Astrocyte of the cerebellum (primary cell): ENCODE measurements around the gene DNAJC1.

Source experiments
- DNase-seq: peaks from one replicate; pipeline ENCODE4 v3.0.0-alpha.2; 2011; ENCODE audit warnings: low read depth
- H3K4me3 ChIP-seq: 2 replicates; pipeline ENCODE4 v1.5.1; 2011; ENCODE audit warnings: mild to moderate bottlenecking, low read depth, low read length, moderate library complexity
- in situ Hi-C: cut with HindIII; loops from 2 replicates; pipeline ENCODE4 v1.10.0; 2017; ENCODE audit warnings: low sequenced_read_pairs
- TF ChIP-seq, protein P1 (sequence below): IDR thresholded peaks from 2 replicates; pipeline ENCODE4 v1.5.1; 2012; ENCODE audit warnings: low read length, low read depth, moderate library complexity, mild to moderate bottlenecking; ENCODE audit errors: missing control alignments

Gene DNAJC1

DNA sequence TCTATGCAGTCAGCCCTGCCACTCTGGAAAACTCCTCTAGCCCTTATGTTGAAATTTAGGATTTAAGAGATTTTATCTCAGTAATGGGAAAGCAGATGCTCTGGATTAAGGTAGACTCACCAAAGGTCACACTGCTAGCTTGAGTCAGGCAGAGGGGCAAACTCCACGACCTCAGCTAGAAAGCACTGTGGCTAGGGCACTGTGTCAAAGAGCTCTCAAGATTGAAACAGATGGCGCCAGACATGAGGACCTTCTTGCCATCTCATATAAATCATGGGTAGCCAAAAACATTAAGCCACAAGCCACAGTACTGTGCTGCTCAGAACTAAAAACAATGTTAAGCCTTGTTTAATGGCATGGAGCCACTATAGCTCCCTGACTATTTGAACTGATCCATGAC is 188.7 kb downstream of the DNAJC1 start:
- TF ChIP-seq, protein P1, sequence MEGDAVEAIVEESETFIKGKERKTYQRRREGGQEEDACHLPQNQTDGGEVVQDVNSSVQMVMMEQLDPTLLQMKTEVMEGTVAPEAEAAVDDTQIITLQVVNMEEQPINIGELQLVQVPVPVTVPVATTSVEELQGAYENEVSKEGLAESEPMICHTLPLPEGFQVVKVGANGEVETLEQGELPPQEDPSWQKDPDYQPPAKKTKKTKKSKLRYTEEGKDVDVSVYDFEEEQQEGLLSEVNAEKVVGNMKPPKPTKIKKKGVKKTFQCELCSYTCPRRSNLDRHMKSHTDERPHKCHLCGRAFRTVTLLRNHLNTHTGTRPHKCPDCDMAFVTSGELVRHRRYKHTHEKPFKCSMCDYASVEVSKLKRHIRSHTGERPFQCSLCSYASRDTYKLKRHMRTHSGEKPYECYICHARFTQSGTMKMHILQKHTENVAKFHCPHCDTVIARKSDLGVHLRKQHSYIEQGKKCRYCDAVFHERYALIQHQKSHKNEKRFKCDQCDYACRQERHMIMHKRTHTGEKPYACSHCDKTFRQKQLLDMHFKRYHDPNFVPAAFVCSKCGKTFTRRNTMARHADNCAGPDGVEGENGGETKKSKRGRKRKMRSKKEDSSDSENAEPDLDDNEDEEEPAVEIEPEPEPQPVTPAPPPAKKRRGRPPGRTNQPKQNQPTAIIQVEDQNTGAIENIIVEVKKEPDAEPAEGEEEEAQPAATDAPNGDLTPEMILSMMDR, result no peak
- no peak for DNase-seq
- H3K4me3 ChIP-seq, result no peak overlapping the region
- in situ Hi-C loops, result no loop called here

- TF ChIP-seq, protein P1, result no peak
- H3K4me3 ChIP-seq, result no peak overlapping the region
- in situ Hi-C loops, result no loop called here
- DNase-seq, result no peak
Observed at GRCh38 chr10:21813946-21814345, 189.6 kb downstream of the DNAJC1 start.

DNA sequence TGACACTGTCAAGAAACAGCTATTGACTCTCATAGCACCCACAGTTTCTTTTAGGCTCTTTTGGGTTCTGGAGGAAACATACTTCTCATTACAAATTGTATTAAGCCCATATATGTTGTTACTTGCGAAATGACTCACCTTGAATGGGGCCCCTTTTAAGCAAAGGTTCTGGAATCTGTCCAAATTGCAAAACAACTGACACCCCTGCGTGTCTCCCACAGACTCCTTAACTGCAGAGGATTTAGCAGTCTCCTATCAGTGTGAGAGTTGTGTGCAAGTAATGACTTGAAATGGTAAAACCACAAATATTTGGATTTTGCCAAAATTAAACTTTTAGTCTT is 192.3 kb downstream of the DNAJC1 start:
- no peak overlapping the region for H3K4me3 ChIP-seq
- TF ChIP-seq, protein P1, result no peak
- DNase-seq, result no peak
- in situ Hi-C loops, result no loop called here

DNA sequence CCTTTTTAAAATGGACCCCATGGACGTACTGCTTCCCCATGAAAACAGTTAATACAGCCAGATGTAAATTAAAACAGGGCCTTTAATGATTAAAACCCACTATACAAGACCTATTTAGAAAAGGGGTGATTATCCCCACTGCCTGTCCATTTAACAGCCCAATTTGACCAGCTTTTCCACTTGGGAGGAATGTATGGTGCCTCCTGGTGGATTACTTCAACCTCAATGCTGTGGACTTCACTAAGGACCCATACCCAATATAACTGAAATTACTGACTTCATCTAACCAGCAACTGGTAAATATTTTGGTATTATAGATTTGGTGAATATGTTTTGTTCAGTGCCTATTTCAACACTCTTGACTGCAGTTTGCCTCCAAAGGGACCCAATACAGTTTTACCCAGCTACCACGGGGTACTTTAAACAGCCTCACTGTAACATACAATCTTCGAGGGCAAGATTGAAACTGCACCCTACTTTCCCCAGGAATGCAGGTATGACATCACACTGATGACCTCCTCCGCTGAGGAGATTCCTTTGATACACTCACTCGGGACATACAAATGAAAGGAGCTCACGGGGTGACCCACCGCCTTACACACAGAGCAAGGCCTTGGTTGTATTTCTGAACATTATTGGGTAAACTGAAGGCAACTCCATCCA is 192.8 kb downstream of the DNAJC1 start:
- DNase-seq, result no peak
- no peak overlapping the region for H3K4me3 ChIP-seq
- in situ Hi-C loops, result no loop called here
- TF ChIP-seq, protein P1, result no peak

DNA sequence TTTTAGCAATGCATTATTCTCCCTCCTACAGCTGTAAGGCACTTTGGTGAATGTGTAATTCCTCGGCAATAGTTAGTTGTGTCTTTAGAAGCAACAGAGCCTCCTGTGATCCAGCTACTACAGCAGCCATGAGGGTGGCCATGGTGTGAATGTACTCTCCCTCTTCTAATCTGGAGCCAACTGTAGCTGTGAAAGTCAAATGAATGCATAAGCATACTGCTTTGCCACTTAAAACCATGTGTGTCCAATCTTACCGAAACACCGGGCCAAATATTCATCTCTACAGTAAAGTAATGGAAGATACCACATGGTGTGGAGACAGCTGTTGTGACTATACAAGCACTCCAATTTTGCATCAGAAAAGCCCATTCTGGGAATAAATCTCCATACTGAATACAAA is 195.0 kb downstream of the DNAJC1 start:
- no peak for DNase-seq
- TF ChIP-seq, protein P1, result no peak
- no peak overlapping the region for H3K4me3 ChIP-seq
- in situ Hi-C loops, result no loop called here

DNA sequence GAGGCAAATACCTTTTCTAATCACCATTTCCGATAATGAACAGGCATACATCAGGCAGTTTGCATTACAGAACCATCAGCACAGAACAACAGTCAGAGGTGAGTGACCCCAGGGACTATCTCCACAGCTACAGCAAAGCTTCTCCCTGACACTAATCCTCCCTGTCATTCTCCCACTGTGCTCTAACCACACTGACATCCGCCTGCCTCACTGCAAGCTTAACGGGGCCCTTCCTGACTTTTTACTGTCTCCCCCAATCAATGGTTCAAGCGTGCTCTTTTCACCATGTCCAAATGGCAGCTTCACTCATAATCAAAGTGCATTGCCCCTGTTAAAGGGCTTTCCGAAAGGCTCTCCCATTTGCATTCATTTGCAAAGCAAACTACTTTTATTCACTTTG is 196.3 kb downstream of the DNAJC1 start:
- no peak overlapping the region for H3K4me3 ChIP-seq
- TF ChIP-seq, protein P1, result no peak
- in situ Hi-C loops, result no loop called here
- no peak for DNase-seq

DNA sequence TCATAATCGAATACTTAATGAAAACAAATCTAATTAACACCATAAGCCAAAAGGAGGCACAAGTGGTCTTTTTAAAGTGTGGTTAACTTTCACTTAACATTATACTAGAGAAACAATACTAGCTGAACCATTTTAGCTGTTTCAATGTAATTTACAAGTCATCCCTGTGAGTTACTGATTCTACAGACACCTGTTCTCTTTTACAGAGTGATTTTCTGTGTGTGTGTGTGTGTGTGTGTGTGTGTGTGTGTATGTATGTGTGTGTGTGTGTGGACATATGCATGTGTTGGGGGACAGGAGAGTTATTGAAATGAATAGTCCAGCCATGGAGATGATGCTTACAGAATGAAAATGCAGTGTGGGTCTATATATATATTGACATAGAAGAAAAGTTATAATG is 200.2 kb downstream of the DNAJC1 start:
- TF ChIP-seq, protein P1, result no peak
- in situ Hi-C loops, result no loop called here
- DNase-seq, result no peak
- no peak overlapping the region for H3K4me3 ChIP-seq
